GM12864 (cell line): ENCODE results near the gene EFCAB6.
A peak's percentile ranks its signal among the peaks of the same experiment; 100 is the strongest.

Source experiments
- DNase-seq: peaks from one replicate; pipeline ENCODE4 v3.0.0-alpha.2; 2011; ENCODE audit warnings: low read depth
- H3K4me3 ChIP-seq: 2 replicates; pipeline ENCODE4 v1.5.1; 2011; ENCODE audit warnings: mild to moderate bottlenecking, low read depth, low read length, control low read depth
- CTCF ChIP-seq: IDR thresholded peaks from 2 replicates; pipeline ENCODE4 v1.5.1; 2011; ENCODE audit warnings: low read depth, mild to moderate bottlenecking, moderate library complexity, low read length, control low read depth, inconsistent platforms; ENCODE audit errors: missing control alignments

Gene EFCAB6

GRCh38 chr22:43720716-43721115 lies 91.4 kb downstream of the EFCAB6 start:
- no peak for TF ChIP-seq CTCF
- no peak overlapping the region for H3K4me3 ChIP-seq
- peak; percentile 2 for DNase-seq

GRCh38 chr22:43714104-43714503 lies 98.0 kb downstream of the EFCAB6 start:
- no peak for DNase-seq
- H3K4me3 ChIP-seq: no peak overlapping the region
- no peak for TF ChIP-seq CTCF

GRCh38 chr22:43711681-43712080 lies 100.4 kb downstream of the EFCAB6 start:
- H3K4me3 ChIP-seq: no peak overlapping the region
- TF ChIP-seq CTCF: no peak
- no peak for DNase-seq

GRCh38 chr22:43707648-43708047 lies 104.5 kb downstream of the EFCAB6 start:
- no peak for TF ChIP-seq CTCF

GRCh38 chr22:43706571-43707328 lies 105.4 kb downstream of the EFCAB6 start:
- no peak overlapping the region for H3K4me3 ChIP-seq
- DNase-seq: no peak
- TF ChIP-seq CTCF: no peak

More at GRCh38 chr22:43707648-43708047, 104.5 kb downstream of the EFCAB6 start:
- no peak for DNase-seq
- no peak overlapping the region for H3K4me3 ChIP-seq

- no peak for TF ChIP-seq CTCF
- no peak overlapping the region for H3K4me3 ChIP-seq
- no peak for DNase-seq
Observed at GRCh38 chr22:43706151-43706550, 106.0 kb downstream of the EFCAB6 start.

- no peak for TF ChIP-seq CTCF
- H3K4me3 ChIP-seq: no peak overlapping the region
- DNase-seq: no peak
Observed at GRCh38 chr22:43704051-43704450, 108.1 kb downstream of the EFCAB6 start.
